Uterus (tissue), 4 donors: Measurements from ENCODE around the gene LPAR1. TPM values are rescaled to one million over a fixed set of nuclear protein-coding genes. Genes with fewer than 3 reads are reported as not detected.

ENCODE experiments used
- DNase-seq, 2 donors: peaks; one replicate each; pipeline ENCODE4 v3.0.0-alpha.2; 2019 to 2020
- H3K27ac ChIP-seq, 2 donors: fragments of 200-600 bp; sonication (generic); 1 replicate in 1 of 2; 2 replicates in 1 of 2; pipeline ENCODE4 v1.5.1; 2016 to 2018
- H3K27me3 ChIP-seq, 2 donors: fragments of 200-600 bp; sonication (generic); one replicate each; pipeline ENCODE4 v1.5.1; 2018 to 2019; ENCODE audit warnings: control low read depth in 1 of 2
- H3K36me3 ChIP-seq, 2 donors: fragments of 200-600 bp; sonication (generic); one replicate each; pipeline ENCODE4 v1.5.1; 2019; ENCODE audit warnings: control low read depth in 1 of 2
- H3K4me1 ChIP-seq, 2 donors: fragments of 200-600 bp; sonication (generic); one replicate each; pipeline ENCODE4 v1.5.1; 2018 to 2019; ENCODE audit warnings: control low read depth in 1 of 2
- H3K4me3 ChIP-seq, 2 donors: fragments of 200-600 bp; sonication (generic); 1 replicate in 1 of 2; 2 replicates in 1 of 2; pipeline ENCODE4 v1.5.1; 2018 to 2019; ENCODE audit warnings: mild to moderate bottlenecking in 1 of 2
- H3K9me3 ChIP-seq, 2 donors: fragments of 200-600 bp; sonication (generic); one replicate each; pipeline ENCODE4 v1.5.1; 2019; ENCODE audit warnings: control low read depth in 1 of 2
- CTCF ChIP-seq, 4 experiments: fragments of 200-600 bp in 2 of 4; fragments of 450-650 bp in 2 of 4; sonication (generic) in 2 of 4; IDR thresholded peaks; one replicate each; pipeline ENCODE4 v1.5.1; 2016 to 2019; ENCODE audit warnings: antibody characterized with exemption in 4 of 4, mild to moderate bottlenecking in 2 of 4, moderate library complexity in 1 of 4
- POLR2A ChIP-seq, 2 donors: fragments of 450-650 bp; IDR thresholded peaks; one replicate each; pipeline ENCODE4 v1.6.1; 2016; ENCODE audit warnings: antibody characterized with exemption in 2 of 2, mild to moderate bottlenecking in 1 of 2, moderate library complexity in 1 of 2
- intact Hi-C: fragments of 100-400 bp; cut with DNase I; formaldehyde crosslinking; loops from one replicate; pipeline ENCODE4 v1.15.1; 2023; ENCODE audit warnings: low total_unique reads
- total RNA-seq, 4 donors: library from RNA; depleted of rRNA in 3 of 4; stranded (reverse); fragments of >200 nt in 3 of 4; gene quantifications; one replicate each; pipeline versions ENCODE4 v1.1.0 to v1.2.4, GENCODE V29; 2014 to 2023
- donor health status: DM: yes; HTN: yes; CAD: no.

Gene LPAR1
- total RNA-seq, 4 donors from 2014 or later = 12.3 to 68.0 (median 51.0) TPM

GRCh38 chr9:110898866-110899265 is 139.4 kb downstream of the LPAR1 start:
- no peak for DNase-seq
- Histone ChIP-seq H3K27ac (peak overlapping the region; percentile 20 to 36), H3K36me3 (no peaks in the 10 kb centered on the region), H3K27me3 (no peaks in the 10 kb centered on the region), H3K4me3 (no peak overlapping the region), H3K9me3 (no peaks in the 10 kb centered on the region), H3K4me1 (no peaks in the 10 kb centered on the region)
- intact Hi-C loops = no loop called here
- TF ChIP-seq CTCF (IDR thresholded peaks at IDR 0.05) (no peak), POLR2A (IDR thresholded peaks at IDR 0.05) (no peak)

- H3K36me3 ChIP-seq = no peaks in the 10 kb centered on the region
- no peaks in the 10 kb centered on the region for H3K9me3 ChIP-seq
- TF ChIP-seq POLR2A (IDR thresholded peaks at IDR 0.05) (no peak), CTCF (IDR thresholded peaks at IDR 0.05) (no peak)
- DNase-seq = no peak
- no peaks in the 10 kb centered on the region for H3K4me1 ChIP-seq
- no peaks in the 10 kb centered on the region for H3K27me3 ChIP-seq
- intact Hi-C loops = no loop called here
- H3K27ac ChIP-seq = peak overlapping the region; percentile 20 to 36
- no peak overlapping the region for H3K4me3 ChIP-seq
Measured at GRCh38 chr9:110898358-110898757, 139.9 kb downstream of the LPAR1 start.

GRCh38 chr9:110897943-110898342 is 140.3 kb downstream of the LPAR1 start:
- intact Hi-C loops = no loop called here
- H3K9me3 ChIP-seq = no peaks in the 10 kb centered on the region
- DNase-seq = no peak
- TF ChIP-seq CTCF (IDR thresholded peaks at IDR 0.05) (no peak), POLR2A (IDR thresholded peaks at IDR 0.05) (no peak)
- H3K4me1 ChIP-seq = no peaks in the 10 kb centered on the region
- no peaks in the 10 kb centered on the region for H3K27me3 ChIP-seq
- H3K4me3 ChIP-seq = no peak overlapping the region
- H3K27ac ChIP-seq = peak overlapping the region; percentile 20 to 36
- no peaks in the 10 kb centered on the region for H3K36me3 ChIP-seq

GRCh38 chr9:110895147-110895905 is 142.9 kb downstream of the LPAR1 start:
- peak; percentile 50 to 76 for DNase-seq
- Histone ChIP-seq H3K4me1 (no peaks in the 10 kb centered on the region), H3K27ac (peak overlapping the region; percentile 30 to 69), H3K27me3 (no peaks in the 10 kb centered on the region), H3K36me3 (no peaks in the 10 kb centered on the region), H3K9me3 (no peaks in the 10 kb centered on the region), H3K4me3 (no peak overlapping the region)
- no peak for TF ChIP-seq POLR2A (IDR thresholded peaks at IDR 0.05)
- intact Hi-C loops = no loop called here

GRCh38 chr9:110894731-110895130 is 143.5 kb downstream of the LPAR1 start:
- intact Hi-C loops = no loop called here
- Histone ChIP-seq H3K4me3 (no peak overlapping the region), H3K27me3 (no peaks in the 10 kb centered on the region), H3K4me1 (no peaks in the 10 kb centered on the region), H3K27ac (peak overlapping the region; percentile 30 to 69), H3K36me3 (no peaks in the 10 kb centered on the region), H3K9me3 (no peaks in the 10 kb centered on the region)
- TF ChIP-seq POLR2A (IDR thresholded peaks at IDR 0.05) = no peak
- no peak for TF ChIP-seq CTCF (IDR thresholded peaks at IDR 0.05)
- no peak for DNase-seq
